ENCODE results near the gene ADAT1. TPM values are rescaled to one million over a fixed set of nuclear protein-coding genes. Genes with fewer than 3 reads are reported as not detected.

ADAT1 gene
- total and polyA plus RNA-seq, 4 donors: 13.2 to 42.3 (median 18.5) TPM

GRCh38 chr16:75647112-75647491 is 24.0 kb upstream of the ADAT1 start:
- peaks cover 0 to 16% (median 2%) of the 10 kb centered on the region in 4 donors for H3K36me3 ChIP-seq (ENCODE audit: control insufficient read depth in 4 of 4, insufficient read depth in 3 of 4, low read depth in 1 of 4, low read length in 3 of 4)
- no peaks in the 10 kb centered on the region for H3K9me3 ChIP-seq (ENCODE audit: control insufficient read depth in 4 of 4, low read length in 3 of 4)
- H3K27me3 ChIP-seq (ENCODE audit: control insufficient read depth in 4 of 4, insufficient read depth in 4 of 4, low read length in 3 of 4): no peaks in the 10 kb centered on the region
- peak overlapping the region; percentile 89 to 100 (median 100) for H3K4me3 ChIP-seq (ENCODE audit: low read depth in 1 of 3, low read length in 3 of 3)
- peaks cover 9 to 48% (median 33%) of the 10 kb centered on the region in 4 donors for H3K4me1 ChIP-seq (ENCODE audit: control insufficient read depth in 4 of 4, insufficient read depth in 4 of 4, low read length in 3 of 4)
- peak overlapping the region; percentile 87 to 95 for H3K9ac ChIP-seq (ENCODE audit: low read depth in 1 of 2, low read length in 2 of 2)
- under 1% methylated on average over 18 of the region's 18 CpGs for WGBS
- H3K27ac ChIP-seq (ENCODE audit: low read depth in 1 of 2, low read length in 2 of 2): peak overlapping the region; percentile 87 to 91
- no peak for DNase-seq (ENCODE audit: low spot score)
- no peak for TF ChIP-seq JUND (IDR thresholded peaks at IDR 0.05)
- TF ChIP-seq FOXA2 (IDR thresholded peaks at IDR 0.05): no peak
- TF ChIP-seq YY1 (IDR thresholded peaks at IDR 0.05): no peak
- no peak for TF ChIP-seq FOXA1 (IDR thresholded peaks at IDR 0.05)
- no peak for TF ChIP-seq MAX (IDR thresholded peaks at IDR 0.05)
- TF ChIP-seq HNF4A (conservative IDR thresholded peaks at IDR 0.05): no peak
- no peak for TF ChIP-seq RXRA (IDR thresholded peaks at IDR 0.05)
- no peak for TF ChIP-seq SP1 (IDR thresholded peaks at IDR 0.05)
- no peak for TF ChIP-seq NR2F2 (IDR thresholded peaks at IDR 0.05)
- TF ChIP-seq TAF1 (conservative IDR thresholded peaks at IDR 0.05): no peak
- TF ChIP-seq EGR1 (IDR thresholded peaks at IDR 0.05; ENCODE audit: low read depth in 2 of 2): no peak
- TF ChIP-seq, protein P1, sequence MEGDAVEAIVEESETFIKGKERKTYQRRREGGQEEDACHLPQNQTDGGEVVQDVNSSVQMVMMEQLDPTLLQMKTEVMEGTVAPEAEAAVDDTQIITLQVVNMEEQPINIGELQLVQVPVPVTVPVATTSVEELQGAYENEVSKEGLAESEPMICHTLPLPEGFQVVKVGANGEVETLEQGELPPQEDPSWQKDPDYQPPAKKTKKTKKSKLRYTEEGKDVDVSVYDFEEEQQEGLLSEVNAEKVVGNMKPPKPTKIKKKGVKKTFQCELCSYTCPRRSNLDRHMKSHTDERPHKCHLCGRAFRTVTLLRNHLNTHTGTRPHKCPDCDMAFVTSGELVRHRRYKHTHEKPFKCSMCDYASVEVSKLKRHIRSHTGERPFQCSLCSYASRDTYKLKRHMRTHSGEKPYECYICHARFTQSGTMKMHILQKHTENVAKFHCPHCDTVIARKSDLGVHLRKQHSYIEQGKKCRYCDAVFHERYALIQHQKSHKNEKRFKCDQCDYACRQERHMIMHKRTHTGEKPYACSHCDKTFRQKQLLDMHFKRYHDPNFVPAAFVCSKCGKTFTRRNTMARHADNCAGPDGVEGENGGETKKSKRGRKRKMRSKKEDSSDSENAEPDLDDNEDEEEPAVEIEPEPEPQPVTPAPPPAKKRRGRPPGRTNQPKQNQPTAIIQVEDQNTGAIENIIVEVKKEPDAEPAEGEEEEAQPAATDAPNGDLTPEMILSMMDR (IDR thresholded peaks at IDR 0.05; ENCODE audit: low read depth, low read length, missing input control): no peak
- no peak for TF ChIP-seq RAD21 (IDR thresholded peaks at IDR 0.05)
- no peak for TF ChIP-seq GABPA (IDR thresholded peaks at IDR 0.05 in 1 of 2, conservative IDR thresholded peaks at IDR 0.05 in 1 of 2)

DNA sequence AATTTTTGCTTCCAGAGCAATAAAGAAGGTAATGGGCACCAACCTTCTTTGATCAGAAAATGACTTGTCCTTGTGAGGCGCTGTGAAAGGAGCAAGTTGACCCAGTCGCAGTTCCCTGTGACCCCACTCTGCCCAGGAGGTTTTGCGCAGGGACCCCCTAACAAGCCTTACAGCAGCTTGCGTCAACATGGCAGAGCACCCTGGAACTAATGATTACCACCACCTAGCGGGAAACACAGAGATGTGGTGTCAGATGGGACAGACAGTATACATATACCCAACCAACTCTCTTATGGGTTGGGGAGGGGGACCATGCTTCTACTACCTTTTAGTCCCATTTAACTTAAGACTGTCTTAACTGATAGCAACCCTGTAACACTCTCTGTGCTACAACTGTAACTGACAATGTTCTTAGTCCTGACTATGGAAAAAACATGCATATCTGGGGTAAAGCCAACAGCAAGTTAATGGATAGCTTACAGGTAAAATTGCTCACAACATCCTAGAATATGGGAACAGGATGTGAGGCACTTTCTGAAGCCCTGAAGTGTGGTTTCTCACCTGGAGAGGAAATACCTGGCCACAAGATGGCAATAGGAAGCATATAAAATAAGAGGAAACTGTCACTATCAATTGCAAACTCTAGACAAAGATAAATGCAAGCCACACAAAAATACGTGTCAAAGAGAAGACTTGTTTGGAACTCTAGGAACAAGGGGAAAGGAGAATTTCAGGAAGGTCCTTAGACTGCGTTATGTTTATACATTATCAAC is 21.3 kb upstream of the ADAT1 start:
- WGBS: 93% methylated on average over 7 of the region's 7 CpGs
- H3K9ac ChIP-seq (ENCODE audit: low read depth in 1 of 2, low read length in 2 of 2): no peak overlapping the region
- H3K4me1 ChIP-seq (ENCODE audit: control insufficient read depth in 4 of 4, insufficient read depth in 4 of 4, low read length in 3 of 4): peaks cover 5 to 25% (median 14%) of the 10 kb centered on the region in 4 donors
- no peaks in the 10 kb centered on the region for H3K27me3 ChIP-seq (ENCODE audit: control insufficient read depth in 4 of 4, insufficient read depth in 4 of 4, low read length in 3 of 4)
- DNase-seq (ENCODE audit: low spot score): no peak
- H3K9me3 ChIP-seq (ENCODE audit: control insufficient read depth in 4 of 4, low read length in 3 of 4): no peaks in the 10 kb centered on the region
- TF ChIP-seq RAD21 (IDR thresholded peaks at IDR 0.05) (peak in 1 of 2 donors; percentile 24), SP1 (IDR thresholded peaks at IDR 0.05) (no peak)
- no peak overlapping the region for H3K4me3 ChIP-seq (ENCODE audit: low read depth in 1 of 3, low read length in 3 of 3)
- no peak overlapping the region for H3K27ac ChIP-seq (ENCODE audit: low read depth in 1 of 2, low read length in 2 of 2)
- peaks cover 6 to 41% (median 18%) of the 10 kb centered on the region in 4 donors for H3K36me3 ChIP-seq (ENCODE audit: control insufficient read depth in 4 of 4, insufficient read depth in 3 of 4, low read depth in 1 of 4, low read length in 3 of 4)

DNA sequence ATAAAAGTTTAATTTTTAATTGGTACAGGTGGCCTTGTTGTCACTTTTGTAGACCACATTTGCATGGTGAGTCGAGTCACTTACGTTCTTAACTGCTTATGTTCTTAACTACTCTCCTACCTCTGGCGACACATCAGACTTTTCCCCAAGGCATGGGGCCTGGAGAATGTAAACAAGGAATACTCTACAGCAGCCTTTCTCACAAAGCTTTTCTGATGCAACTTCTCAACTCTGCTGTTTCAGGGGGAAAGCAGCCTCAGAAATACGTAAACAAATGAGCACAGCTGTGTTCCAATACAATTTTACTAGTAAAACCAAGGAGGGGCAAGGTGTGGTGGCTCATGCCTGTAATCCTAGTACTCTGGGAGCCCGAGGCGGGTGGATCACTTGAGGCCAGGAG is 17.5 kb upstream of the ADAT1 start:
- Histone ChIP-seq H3K4me1 (ENCODE audit: control insufficient read depth in 4 of 4, insufficient read depth in 4 of 4, low read length in 3 of 4) (peaks cover 2 to 10% (median 4%) of the 10 kb centered on the region in 4 donors), H3K36me3 (ENCODE audit: control insufficient read depth in 4 of 4, insufficient read depth in 3 of 4, low read depth in 1 of 4, low read length in 3 of 4) (peaks cover 12 to 66% (median 32%) of the 10 kb centered on the region in 4 donors), H3K4me3 (ENCODE audit: low read depth in 1 of 3, low read length in 3 of 3) (no peak overlapping the region), H3K27ac (ENCODE audit: low read depth in 1 of 2, low read length in 2 of 2) (no peak overlapping the region), H3K9ac (ENCODE audit: low read depth in 1 of 2, low read length in 2 of 2) (no peak overlapping the region), H3K27me3 (ENCODE audit: control insufficient read depth in 4 of 4, insufficient read depth in 4 of 4, low read length in 3 of 4) (no peaks in the 10 kb centered on the region), H3K9me3 (ENCODE audit: control insufficient read depth in 4 of 4, low read length in 3 of 4) (no peaks in the 10 kb centered on the region)
- DNase-seq (ENCODE audit: low spot score): no peak
- WGBS: 91% methylated on average over 6 of the region's 6 CpGs
- TF ChIP-seq, protein P1 (IDR thresholded peaks at IDR 0.05; ENCODE audit: low read depth, low read length, missing input control): no peak
- TF ChIP-seq FOXA2 (IDR thresholded peaks at IDR 0.05) (no peak), HNF4A (conservative IDR thresholded peaks at IDR 0.05) (no peak), SP1 (IDR thresholded peaks at IDR 0.05) (no peak), FOXA1 (IDR thresholded peaks at IDR 0.05) (no peak), JUND (IDR thresholded peaks at IDR 0.05) (no peak), YY1 (IDR thresholded peaks at IDR 0.05) (no peak), MAX (IDR thresholded peaks at IDR 0.05) (no peak), GABPA (IDR thresholded peaks at IDR 0.05 in 1 of 2, conservative IDR thresholded peaks at IDR 0.05 in 1 of 2) (no peak), EGR1 (IDR thresholded peaks at IDR 0.05; ENCODE audit: low read depth in 2 of 2) (no peak), NR2F2 (IDR thresholded peaks at IDR 0.05) (no peak), HNF4G (IDR thresholded peaks at IDR 0.05) (no peak), RAD21 (IDR thresholded peaks at IDR 0.05) (no peak), REST (IDR thresholded peaks at IDR 0.05) (no peak), TAF1 (conservative IDR thresholded peaks at IDR 0.05) (no peak)
- TF ChIP-seq, protein P2, sequence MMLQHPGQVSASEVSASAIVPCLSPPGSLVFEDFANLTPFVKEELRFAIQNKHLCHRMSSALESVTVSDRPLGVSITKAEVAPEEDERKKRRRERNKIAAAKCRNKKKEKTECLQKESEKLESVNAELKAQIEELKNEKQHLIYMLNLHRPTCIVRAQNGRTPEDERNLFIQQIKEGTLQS (IDR thresholded peaks at IDR 0.05): no peak

Data from liver (tissue), 9 donors.